ENCODE results near the gene CFAP58. TPM values are rescaled to one million over a fixed set of nuclear protein-coding genes. Genes with fewer than 3 reads are reported as not detected.

The CFAP58 gene
- total and polyA plus RNA-seq, 9 donors: 0.20 to 0.68 (median 0.33) TPM

DNA sequence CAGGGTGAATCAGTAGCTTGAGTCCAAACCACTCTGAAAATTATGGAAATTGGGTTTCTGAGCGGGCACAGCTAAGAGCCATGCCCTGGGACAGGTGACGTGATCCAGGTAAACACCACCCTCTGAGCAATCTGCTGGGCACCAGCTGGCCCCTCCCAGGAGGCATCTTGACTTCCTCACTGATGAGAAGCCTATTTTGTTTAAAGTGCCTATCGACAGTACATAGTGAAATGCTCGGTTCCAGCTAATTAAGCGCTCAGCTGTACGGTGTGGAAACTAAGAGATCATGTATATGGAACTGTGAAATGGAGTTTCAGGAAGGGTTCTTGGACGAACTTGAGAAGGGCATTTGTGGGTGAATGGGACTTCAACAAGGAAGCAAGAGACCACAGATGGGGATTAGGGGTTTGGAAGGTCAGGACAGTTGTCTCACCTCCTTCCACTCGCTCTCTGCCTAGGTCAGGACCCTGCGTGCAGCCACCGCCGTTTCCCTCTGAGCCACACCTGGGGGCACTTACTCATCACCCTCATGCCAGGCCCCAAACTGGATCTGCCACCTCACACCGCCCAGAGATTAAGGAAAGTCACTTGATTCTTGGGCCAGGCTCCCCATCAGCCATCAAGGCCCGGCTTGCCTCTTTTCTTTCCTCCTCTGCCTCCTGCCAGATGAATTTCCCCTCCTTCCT, 18.5 kb upstream of the CFAP58 start:
- H3K4me3 ChIP-seq (ENCODE audit: low read length): no peak overlapping the region
- H3K27me3 ChIP-seq (ENCODE audit: control insufficient read depth, insufficient read depth, low read length): no peaks in the 10 kb centered on the region
- no peaks in the 10 kb centered on the region for H3K36me3 ChIP-seq (ENCODE audit: control insufficient read depth, insufficient read depth, low read length)
- DNase-seq: no peak
- H3K9me3 ChIP-seq (replicated peaks; ENCODE audit: control insufficient read depth, low read depth, low read length): no peaks in the 10 kb centered on the region
- no peak overlapping the region for H3K27ac ChIP-seq (ENCODE audit: low read length)
- 84% methylated on average over 13 of the region's 13 CpGs for WGBS (ENCODE audit: insufficient coverage)
- peaks cover 69% of the 10 kb centered on the region for H3K4me1 ChIP-seq (ENCODE audit: control insufficient read depth, insufficient read depth, low read length)

DNA sequence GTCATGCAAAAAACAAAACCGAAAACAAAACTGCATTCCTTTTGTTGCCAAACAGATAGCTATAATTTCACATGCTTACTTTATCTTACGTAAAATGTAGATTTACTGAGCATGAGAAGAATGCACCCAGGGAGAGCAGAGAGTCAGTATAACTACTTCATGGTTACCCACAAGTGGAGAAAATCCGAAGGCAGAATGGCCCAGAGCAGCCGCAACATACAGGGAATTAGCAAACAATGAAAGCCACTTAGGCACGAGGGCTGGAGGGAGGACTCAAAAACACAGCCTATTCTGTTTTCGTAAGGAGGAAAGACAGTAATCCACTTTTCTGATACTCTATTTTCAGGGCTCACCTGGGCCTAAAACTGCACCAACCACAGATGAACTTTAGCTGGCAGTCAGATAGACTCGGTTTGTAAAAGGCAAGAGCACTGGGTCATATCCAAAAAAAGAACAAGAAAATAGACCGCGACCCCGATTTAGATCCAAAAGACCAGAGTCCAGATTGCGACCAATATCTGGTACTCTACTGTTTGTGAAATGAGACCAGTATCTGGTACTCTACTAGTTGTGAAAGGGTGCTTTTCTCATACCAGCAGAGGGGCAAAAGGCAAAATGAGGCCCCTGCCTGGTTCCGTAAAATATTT, 16.7 kb upstream of the CFAP58 start:
- WGBS (ENCODE audit: insufficient coverage): 9% methylated on average over 8 of the region's 12 CpGs
- Histone ChIP-seq H3K36me3 (ENCODE audit: control insufficient read depth, insufficient read depth, low read length) (no peaks in the 10 kb centered on the region), H3K27ac (ENCODE audit: low read length) (peak overlapping the region; percentile 98), H3K4me3 (ENCODE audit: low read length) (peak overlapping the region; percentile 87), H3K9me3 (replicated peaks; ENCODE audit: control insufficient read depth, low read depth, low read length) (no peaks in the 10 kb centered on the region), H3K4me1 (ENCODE audit: control insufficient read depth, insufficient read depth, low read length) (peaks cover 53% of the 10 kb centered on the region), H3K27me3 (ENCODE audit: control insufficient read depth, insufficient read depth, low read length) (no peaks in the 10 kb centered on the region)
- peak; percentile 40 for DNase-seq

DNA sequence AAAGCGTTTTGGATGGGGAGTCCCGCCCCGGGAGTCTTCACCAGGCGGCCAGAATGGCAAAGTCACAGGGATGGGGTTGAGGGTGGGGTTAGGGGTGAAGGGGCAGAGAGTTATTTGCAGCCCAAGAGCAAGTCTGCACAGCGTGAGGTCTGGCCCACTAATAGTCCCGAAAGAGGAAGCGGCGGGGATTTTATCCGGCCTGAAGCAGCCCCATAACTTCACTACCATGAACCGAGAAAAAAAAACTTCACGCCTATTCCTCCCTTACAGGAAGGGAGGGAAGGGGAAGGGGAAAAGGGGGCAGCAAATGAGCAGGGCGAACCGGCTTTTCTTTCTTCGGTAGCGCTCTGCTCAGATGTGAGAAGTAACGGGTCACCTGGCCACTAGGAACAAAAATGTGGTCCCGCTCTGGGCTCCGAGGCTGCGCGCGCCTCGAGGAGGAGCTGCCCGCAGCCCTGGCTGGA, 16.1 kb upstream of the CFAP58 start:
- Histone ChIP-seq H3K27ac (ENCODE audit: low read length) (peak overlapping the region; percentile 98), H3K4me3 (ENCODE audit: low read length) (peak overlapping the region; percentile 87), H3K36me3 (ENCODE audit: control insufficient read depth, insufficient read depth, low read length) (no peaks in the 10 kb centered on the region), H3K27me3 (ENCODE audit: control insufficient read depth, insufficient read depth, low read length) (no peaks in the 10 kb centered on the region), H3K4me1 (ENCODE audit: control insufficient read depth, insufficient read depth, low read length) (peaks cover 49% of the 10 kb centered on the region), H3K9me3 (replicated peaks; ENCODE audit: control insufficient read depth, low read depth, low read length) (no peaks in the 10 kb centered on the region)
- DNase-seq: peak; percentile 65
- 0% methylated on average over 15 of the region's 23 CpGs for WGBS (ENCODE audit: insufficient coverage)

DNA sequence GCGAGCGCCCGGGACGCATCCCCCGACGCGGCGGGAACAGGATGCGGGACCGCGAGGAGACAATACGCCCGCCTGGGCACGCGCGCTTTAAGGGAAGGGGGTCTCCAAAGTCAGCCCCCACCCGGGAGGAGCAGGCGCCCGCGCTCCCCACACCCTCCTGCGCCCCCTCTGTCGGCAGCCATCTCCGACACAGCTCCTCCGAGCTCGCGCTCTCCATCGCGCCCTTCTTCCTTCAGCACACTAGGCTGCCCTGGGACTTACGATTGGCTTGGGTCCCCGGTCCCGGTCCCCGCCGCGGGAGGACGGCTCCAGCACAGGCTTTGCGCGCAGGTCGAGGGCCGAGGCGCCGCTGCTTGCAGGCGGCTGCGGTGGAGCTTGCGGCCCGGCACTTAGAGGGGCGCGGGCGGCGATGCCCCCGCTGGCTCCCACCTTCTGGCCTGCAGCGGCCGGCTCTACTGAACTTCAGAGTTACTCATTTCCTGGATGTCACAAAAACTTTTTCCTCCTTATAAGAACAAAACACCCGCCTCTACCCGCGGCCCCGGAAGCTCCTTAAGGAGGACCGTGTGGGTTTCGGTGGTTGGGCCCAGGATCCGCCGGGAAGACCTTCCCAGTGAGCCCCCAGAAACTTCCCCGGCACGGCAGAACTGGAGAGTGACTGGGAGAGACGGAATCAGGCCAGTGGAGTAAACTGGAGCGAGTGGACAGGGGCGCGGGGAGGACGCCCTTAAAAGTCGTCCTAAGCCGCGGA, 15.5 kb upstream of the CFAP58 start, which contains the start of gene ITPRIP:
Gene ITPRIP (minus strand): TSS at position 481 of the 751 bp plus-strand sequence. CDS start 22,414 bp downstream, outside the sequence.
- peak within 1 kb of the TSS; percentile 87 for H3K4me3 ChIP-seq (ENCODE audit: low read length)

DNA sequence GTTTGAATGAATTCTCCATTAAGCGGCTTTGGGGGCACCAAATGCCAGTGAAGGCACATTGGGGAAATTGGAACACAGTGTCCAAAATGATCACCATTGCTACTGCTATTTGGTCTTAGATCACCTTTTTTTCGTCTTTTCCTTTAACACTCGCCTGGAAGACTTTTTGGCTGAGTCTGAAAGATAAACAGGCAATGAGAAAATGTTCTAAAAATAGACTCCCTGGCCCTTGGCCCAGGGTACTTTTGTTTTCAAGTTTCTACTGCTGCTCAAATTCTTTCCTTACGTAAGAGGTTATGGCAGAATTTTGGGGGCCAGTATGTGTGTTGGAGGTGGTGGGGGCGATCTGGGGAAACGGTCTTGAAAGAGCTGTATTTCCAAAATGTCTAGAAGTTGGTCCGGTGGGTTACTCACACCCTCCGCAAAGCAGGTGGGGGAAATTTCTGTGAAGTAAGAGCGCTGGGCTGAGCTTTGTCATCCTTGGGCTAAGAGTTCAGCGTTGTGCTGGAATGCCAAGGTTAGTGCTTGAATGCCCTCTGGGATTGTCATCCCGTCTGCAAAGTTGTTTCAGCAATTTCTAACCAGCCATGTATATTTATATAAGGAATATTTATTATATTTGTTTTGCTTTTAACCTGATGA, 14.0 kb upstream of the CFAP58 start:
- no peaks in the 10 kb centered on the region for H3K36me3 ChIP-seq (ENCODE audit: control insufficient read depth, insufficient read depth, low read length)
- no peaks in the 10 kb centered on the region for H3K27me3 ChIP-seq (ENCODE audit: control insufficient read depth, insufficient read depth, low read length)
- H3K4me1 ChIP-seq (ENCODE audit: control insufficient read depth, insufficient read depth, low read length): peaks cover 31% of the 10 kb centered on the region
- peak; percentile 95 for DNase-seq
- H3K9me3 ChIP-seq (replicated peaks; ENCODE audit: control insufficient read depth, low read depth, low read length): no peaks in the 10 kb centered on the region
- WGBS (ENCODE audit: insufficient coverage): 13% methylated on average over 6 of the region's 11 CpGs
- peak overlapping the region; percentile 87 for H3K4me3 ChIP-seq (ENCODE audit: low read length)
- peak overlapping the region; percentile 98 for H3K27ac ChIP-seq (ENCODE audit: low read length)

More for the DNA sequence above, 15.5 kb upstream of the CFAP58 start, which contains the start of gene ITPRIP:
- WGBS (ENCODE audit: insufficient coverage): under 1% methylated on average over 60 of the region's 70 CpGs
- peak within 1 kb of the TSS; percentile 98 for H3K27ac ChIP-seq (ENCODE audit: low read length)
- no peaks in the 10 kb centered on the region for H3K9me3 ChIP-seq (replicated peaks; ENCODE audit: control insufficient read depth, low read depth, low read length)
- no peaks in the 10 kb centered on the region for H3K36me3 ChIP-seq (ENCODE audit: control insufficient read depth, insufficient read depth, low read length)
- peaks cover 43% of the 10 kb centered on the region for H3K4me1 ChIP-seq (ENCODE audit: control insufficient read depth, insufficient read depth, low read length)
- no peaks in the 10 kb centered on the region for H3K27me3 ChIP-seq (ENCODE audit: control insufficient read depth, insufficient read depth, low read length)
- DNase-seq: peak; percentile 92

DNA sequence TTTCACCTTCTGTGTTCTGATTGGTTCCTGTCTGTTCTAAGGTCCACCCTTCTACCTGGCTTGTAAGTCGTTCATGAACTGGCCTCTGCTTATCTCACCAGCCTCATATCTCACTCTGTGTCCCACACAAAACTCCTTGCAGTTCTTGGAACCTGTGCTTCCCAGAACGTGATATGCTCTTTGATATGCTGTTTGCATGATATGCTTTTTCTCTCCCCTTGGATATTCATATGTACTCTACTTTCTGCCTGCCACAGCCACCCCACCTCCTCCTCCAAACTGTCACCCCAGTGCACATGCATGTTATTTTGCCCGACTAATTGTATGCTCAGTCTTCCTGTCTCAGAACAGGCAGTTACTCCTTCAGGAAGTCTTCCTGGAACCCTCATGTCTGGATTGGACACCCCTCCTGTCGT, 13.5 kb upstream of the CFAP58 start:
- Histone ChIP-seq H3K36me3 (ENCODE audit: control insufficient read depth, insufficient read depth, low read length) (no peaks in the 10 kb centered on the region), H3K4me1 (ENCODE audit: control insufficient read depth, insufficient read depth, low read length) (peaks cover 30% of the 10 kb centered on the region), H3K27me3 (ENCODE audit: control insufficient read depth, insufficient read depth, low read length) (no peaks in the 10 kb centered on the region), H3K4me3 (ENCODE audit: low read length) (no peak overlapping the region), H3K27ac (ENCODE audit: low read length) (peak overlapping the region; percentile 98), H3K9me3 (replicated peaks; ENCODE audit: control insufficient read depth, low read depth, low read length) (no peaks in the 10 kb centered on the region)
- WGBS (ENCODE audit: insufficient coverage): 5% methylated on average over 2 of the region's 4 CpGs
- no peak for DNase-seq

DNA sequence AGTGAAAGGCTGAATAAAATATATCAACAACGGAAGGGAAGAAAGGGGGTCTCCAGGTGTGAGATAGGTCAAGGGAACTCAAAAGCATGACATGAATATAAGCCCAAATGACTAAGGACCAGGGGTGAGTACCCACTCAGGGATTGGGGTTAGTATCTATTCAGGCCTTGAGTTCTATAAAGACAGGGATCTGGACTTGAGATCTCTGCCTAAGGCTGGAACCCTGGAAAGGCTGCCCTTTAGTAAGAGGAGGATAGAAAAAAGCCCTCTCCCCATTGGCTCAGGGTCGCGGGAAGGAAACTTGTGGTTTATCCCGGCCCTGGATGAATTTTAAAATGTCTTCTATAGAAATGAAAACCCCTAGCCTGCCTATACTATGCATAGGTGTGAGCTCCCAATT, 13.0 kb upstream of the CFAP58 start:
- 86% methylated on average over 1 of the region's 4 CpGs for WGBS (ENCODE audit: insufficient coverage)
- no peaks in the 10 kb centered on the region for H3K36me3 ChIP-seq (ENCODE audit: control insufficient read depth, insufficient read depth, low read length)
- peak overlapping the region; percentile 98 for H3K27ac ChIP-seq (ENCODE audit: low read length)
- H3K4me3 ChIP-seq (ENCODE audit: low read length): no peak overlapping the region
- peaks cover 30% of the 10 kb centered on the region for H3K4me1 ChIP-seq (ENCODE audit: control insufficient read depth, insufficient read depth, low read length)
- no peaks in the 10 kb centered on the region for H3K27me3 ChIP-seq (ENCODE audit: control insufficient read depth, insufficient read depth, low read length)
- no peaks in the 10 kb centered on the region for H3K9me3 ChIP-seq (replicated peaks; ENCODE audit: control insufficient read depth, low read depth, low read length)
- no peak for DNase-seq

DNA sequence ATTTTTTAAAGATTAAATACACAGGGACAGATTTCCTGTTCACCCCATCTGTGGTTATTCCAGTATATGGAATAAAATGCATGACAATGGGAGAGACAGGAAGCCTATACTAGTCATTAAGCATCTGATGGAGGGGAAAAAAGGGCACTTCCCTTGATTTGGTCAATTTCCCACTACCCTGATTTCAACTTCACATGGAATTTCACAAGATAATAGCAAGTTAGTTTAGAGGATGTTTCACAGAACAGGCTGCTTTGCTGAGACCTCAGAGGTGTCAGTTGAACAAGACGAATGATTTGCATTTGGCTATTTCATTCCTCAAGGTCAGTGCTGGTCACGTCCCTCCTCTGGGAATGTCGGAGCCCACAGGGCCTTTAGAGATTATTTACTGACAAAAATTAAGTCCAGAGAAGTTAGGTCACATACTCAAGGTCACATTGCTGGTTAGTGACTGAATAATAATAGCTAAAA, 10.7 kb upstream of the CFAP58 start:
- Histone ChIP-seq H3K9me3 (replicated peaks; ENCODE audit: control insufficient read depth, low read depth, low read length) (no peaks in the 10 kb centered on the region), H3K4me3 (ENCODE audit: low read length) (no peak overlapping the region), H3K36me3 (ENCODE audit: control insufficient read depth, insufficient read depth, low read length) (no peaks in the 10 kb centered on the region), H3K27ac (ENCODE audit: low read length) (peak overlapping the region; percentile 55), H3K27me3 (ENCODE audit: control insufficient read depth, insufficient read depth, low read length) (no peaks in the 10 kb centered on the region), H3K4me1 (ENCODE audit: control insufficient read depth, insufficient read depth, low read length) (peaks cover 15% of the 10 kb centered on the region)
- no CpG with 5 or more reads among the region's 3 CpGs for WGBS (ENCODE audit: insufficient coverage)
- DNase-seq: no peak

DNA sequence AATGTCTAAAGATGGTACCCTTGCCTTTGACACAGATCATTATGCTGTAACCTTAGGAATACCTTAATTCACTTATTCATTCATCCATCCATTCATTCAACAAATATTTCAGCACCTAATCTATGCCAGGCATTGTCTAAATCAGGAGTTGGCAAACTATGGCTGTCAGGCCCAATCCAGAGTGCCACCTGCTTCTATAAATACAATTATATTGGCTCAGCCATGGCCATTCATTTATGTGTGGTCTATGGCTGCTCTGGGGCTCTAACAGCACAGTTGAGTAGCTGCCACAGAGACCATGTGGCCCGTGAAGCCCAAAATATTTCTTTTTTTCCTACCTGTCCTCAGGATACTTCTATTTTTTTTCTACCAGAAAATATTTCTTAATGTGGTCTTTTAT, 9.4 kb upstream of the CFAP58 start:
- Histone ChIP-seq H3K27ac (ENCODE audit: low read length) (no peak overlapping the region), H3K9me3 (replicated peaks; ENCODE audit: control insufficient read depth, low read depth, low read length) (no peaks in the 10 kb centered on the region), H3K36me3 (ENCODE audit: control insufficient read depth, insufficient read depth, low read length) (no peaks in the 10 kb centered on the region), H3K4me3 (ENCODE audit: low read length) (no peak overlapping the region), H3K4me1 (ENCODE audit: control insufficient read depth, insufficient read depth, low read length) (peaks cover 11% of the 10 kb centered on the region), H3K27me3 (ENCODE audit: control insufficient read depth, insufficient read depth, low read length) (no peaks in the 10 kb centered on the region)
- WGBS (ENCODE audit: insufficient coverage): no CpG with 5 or more reads among the region's 1 CpG
- DNase-seq: no peak
